Kidney tubule cell (primary cell): ENCODE measurements around the gene NUMB.
"Not testable (repeated sequence)": the region's sequence is repeated elsewhere in the genome, so short reads cannot be mapped to it uniquely, and the experiment has no call there.

Source experiments
- DNase-seq: peaks from one replicate; pipeline ENCODE4 v3.0.0-alpha.2; 2018; ENCODE audit warnings: low spot score

Gene NUMB

GRCh38 chr14:73359445-73359844 lies 98.9 kb downstream of the NUMB start:
- DNase-seq = no peak

GRCh38 chr14:73358187-73358586 lies 100.2 kb downstream of the NUMB start:
- no peak for DNase-seq

GRCh38 chr14:73349091-73349490 lies 109.3 kb downstream of the NUMB start:
- DNase-seq = not testable (repeated sequence)

DNA sequence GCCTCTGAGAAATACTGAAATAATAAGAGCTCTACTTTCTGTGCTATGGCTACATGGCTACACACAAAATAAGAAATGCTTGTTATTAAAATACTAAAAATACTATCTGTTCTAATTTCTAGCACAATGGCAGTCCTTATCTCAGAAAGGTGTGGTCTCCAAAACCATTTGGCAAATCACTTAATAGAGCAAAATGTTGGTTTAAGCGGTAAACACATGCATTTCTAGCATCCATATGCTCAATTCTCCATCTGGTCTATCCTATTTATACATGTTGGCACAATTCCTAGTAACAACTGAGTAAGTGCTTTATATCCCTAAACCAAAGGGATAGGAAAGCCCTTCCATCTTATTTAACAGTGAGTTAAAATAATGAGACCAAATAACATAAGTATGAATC lies 114.0 kb downstream of the NUMB start:
- DNase-seq = no peak

DNA sequence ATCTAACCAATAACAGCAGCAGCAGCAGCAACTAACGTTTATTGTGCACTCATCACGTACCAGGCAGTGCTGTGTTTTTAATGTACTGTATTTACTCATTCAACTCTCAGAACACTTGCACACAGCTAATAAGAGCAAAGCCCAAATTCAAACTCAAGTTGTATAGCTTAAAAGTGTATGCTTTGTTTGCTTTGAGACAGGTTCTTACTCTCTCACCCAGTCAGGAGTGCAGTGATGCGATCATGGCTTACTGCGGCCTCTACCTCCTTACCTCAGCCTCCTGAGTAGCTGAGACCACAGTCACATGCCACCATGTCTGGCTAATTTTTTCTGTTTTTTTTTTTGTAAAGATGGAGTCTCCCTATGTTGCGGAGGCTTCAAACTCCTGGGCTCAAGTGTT lies 115.7 kb downstream of the NUMB start:
- DNase-seq = peak; percentile 6

GRCh38 chr14:73339846-73340595 lies 118.3 kb downstream of the NUMB start:
- DNase-seq = no peak

- no peak for DNase-seq
These were observed 119.1 kb downstream of the NUMB start for GRCh38 chr14:73339206-73339605.

- DNase-seq = no peak
These were observed 119.8 kb downstream of the NUMB start for GRCh38 chr14:73338551-73338950.

DNA sequence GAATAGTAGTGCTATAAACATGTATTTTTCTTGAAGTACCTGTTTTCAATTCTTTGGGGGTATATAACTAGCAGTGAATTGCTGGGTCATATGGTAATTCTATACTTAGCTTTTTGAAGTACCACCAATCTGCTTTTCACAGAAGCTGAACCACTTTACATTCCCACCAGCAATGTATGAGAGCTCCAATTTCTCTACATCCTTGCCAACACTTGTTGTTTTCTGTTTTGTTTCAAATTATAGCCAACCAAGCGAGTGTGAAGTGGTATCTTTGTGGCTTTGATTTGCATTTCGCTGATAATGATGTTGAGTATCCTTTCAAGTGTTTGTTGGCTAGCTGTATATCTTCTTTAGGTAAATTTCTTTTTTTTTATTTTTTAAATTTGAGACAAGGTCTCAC lies 125.3 kb downstream of the NUMB start:
- no peak for DNase-seq

- DNase-seq = no peak
These were observed 132.6 kb downstream of the NUMB start for GRCh38 chr14:73325630-73326299.

- no peak for DNase-seq
These were observed 133.3 kb downstream of the NUMB start for GRCh38 chr14:73325063-73325462.

DNA sequence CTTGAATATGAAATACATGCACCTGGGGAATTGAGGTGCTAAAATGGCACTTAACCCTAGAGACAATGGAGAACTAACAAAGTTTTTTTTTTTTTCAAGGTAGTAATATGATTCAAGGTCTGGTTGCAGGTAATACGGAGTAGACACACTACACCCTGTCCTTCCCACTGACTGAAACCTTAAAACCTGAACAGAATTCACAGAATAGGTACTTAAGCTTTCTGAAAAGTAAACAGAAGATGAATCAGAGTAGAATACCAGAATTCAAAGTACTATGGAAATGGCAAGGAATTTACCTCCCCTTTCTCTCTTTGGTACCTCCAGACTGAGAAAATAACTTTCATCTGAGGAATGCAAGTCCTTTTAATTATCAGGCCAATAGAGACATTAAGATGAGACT lies 133.8 kb downstream of the NUMB start:
- DNase-seq = peak; percentile 5

DNA sequence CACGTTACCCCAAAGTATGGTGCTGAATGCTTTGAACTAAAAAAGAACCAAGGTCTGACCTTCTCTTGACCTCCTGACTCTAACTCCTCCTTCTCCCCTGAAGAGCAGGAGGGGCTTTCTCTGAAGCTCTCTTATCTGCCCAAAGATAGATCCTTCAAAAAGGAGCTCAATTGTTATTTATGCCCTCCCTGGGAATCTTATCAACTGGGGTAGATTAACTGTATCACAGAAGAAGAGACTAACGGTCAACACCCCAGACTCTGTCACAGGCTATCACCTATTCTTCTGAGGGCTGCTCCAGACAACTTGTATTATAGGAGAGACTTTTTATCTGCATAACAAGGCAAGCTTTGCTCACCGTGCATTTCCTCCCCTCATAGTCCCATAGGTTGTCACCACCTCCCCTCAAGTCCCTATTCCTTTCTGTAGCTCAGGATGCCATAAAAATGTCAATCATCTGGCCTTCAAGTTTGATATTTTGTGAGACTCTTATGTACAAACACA lies 134.4 kb downstream of the NUMB start:
- no peak for DNase-seq

GRCh38 chr14:73313151-73313550 lies 145.2 kb downstream of the NUMB start:
- DNase-seq = no peak

GRCh38 chr14:73312687-73313086 lies 145.7 kb downstream of the NUMB start:
- no peak for DNase-seq

GRCh38 chr14:73311708-73312030 lies 146.7 kb downstream of the NUMB start:
- no peak for DNase-seq

DNA sequence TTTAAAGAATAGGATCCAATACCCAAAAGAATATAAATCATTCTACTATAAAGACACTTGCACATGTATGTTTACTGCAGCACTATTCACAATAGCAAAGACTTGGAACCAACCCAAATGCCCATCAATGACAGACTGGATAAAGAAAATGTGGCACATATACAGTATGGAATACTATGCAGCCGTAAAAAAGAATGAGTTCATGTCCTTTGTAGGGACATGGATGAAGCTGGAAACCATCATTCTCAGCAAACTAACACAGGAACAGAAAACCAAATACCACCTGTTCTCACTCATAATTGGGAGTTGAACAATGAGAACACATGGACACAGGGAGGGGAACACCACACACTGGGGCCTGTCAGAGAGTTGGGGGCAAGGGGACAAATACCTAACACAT lies 149.1 kb downstream of the NUMB start:
- DNase-seq = not testable (repeated sequence)

DNA sequence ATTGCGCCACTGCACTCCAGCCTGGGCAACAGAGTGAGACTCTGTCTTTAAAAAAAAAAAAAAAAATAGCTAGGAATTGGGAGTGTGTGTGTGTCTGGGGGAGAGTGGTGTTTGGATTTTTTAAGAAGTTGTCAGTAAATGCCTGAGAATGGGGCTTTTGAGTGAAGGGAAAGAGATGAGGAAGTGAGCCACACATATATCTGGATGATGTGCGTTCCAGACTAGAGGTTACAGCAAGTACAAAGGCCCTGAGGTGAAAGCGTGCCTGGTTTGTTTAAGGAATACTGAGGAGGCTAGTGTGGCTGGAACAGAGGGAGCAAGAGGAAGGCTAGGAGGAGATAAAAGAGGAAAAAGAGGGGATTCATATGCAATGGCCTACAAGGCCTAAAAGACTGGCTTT lies 151.1 kb downstream of the NUMB start:
- no peak for DNase-seq

- DNase-seq = no peak
These were observed 152.8 kb downstream of the NUMB start for GRCh38 chr14:73305499-73305898.

DNA sequence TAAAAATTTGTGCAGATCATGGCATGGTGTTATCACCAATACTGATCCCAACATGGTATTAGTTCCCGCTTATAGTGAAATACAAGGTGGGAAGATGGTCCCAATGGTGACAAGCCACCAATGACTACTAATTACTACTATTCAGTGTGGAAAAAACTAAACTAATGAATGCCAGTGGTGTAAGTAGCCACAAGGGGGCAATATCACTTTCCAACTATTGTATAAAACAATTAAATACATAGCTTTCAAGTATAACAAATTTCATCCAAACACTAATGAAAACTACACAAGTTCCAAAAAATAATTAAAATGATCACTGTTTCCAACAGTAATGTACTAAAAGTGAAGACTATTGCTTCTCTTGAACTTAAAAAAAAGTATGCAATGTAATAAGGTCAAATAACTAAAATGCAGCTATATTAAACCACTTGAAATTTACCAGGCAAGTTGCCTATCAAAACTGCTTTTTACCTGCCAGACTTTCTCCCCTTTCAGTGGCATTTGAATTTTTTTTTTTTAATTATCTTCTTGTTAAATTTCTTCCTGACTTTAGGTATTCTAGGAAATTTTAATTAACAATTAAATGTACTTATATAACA lies 163.0 kb downstream of the NUMB start:
- DNase-seq = peak; percentile 43

DNA sequence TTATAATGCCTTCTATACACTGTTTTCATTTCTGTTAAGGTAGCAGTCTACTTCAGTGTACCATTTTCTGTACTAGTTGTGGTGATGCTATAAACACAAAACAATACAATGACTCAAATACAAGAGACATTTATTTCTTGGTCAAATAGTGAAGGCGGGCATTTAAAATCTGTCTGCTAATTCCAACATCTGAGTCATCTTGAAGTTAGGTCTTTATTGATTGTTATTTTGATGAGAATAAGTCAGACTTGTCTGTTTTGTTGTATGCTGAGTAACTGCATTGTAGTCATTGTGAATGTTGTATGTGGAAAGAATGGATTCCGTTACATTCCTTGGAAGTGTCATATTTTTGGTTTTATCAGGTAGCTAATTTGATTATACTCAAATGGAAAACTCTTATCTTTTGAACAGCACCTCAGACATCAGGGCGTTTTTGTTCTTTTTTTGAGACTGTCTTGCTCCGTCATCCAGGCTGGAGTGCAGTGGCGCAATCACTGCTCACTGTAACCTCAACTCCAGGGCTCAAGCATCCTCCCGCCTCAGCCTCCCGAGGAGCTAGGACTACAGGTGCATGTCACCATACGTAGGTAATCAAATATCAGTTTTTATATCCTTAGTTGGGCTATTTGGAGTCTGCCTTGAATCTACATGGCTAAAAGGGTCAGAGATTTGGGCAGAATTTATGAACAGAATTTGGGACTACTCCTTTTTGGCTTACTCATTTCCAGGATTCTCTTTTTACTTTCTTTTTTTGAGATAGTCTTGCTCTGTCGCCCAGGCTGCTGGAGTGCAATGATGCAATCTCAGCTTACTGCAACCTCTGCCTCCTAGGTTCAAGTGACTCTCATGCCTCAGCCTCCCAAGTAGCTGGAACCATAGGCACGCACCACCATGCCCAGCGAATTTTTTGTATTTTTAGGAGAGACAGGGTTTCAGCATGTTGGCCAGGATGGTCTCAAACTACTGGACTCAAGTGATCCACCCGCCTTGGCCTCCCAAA lies 164.3 kb downstream of the NUMB start:
- DNase-seq = no peak

- no peak for DNase-seq
These were observed 168.1 kb downstream of the NUMB start for GRCh38 chr14:73290279-73290678.
